Left lung (tissue), 14 donors: ENCODE data around the gene SIVA1. TPM values are rescaled to one million over a fixed set of nuclear protein-coding genes. Genes with fewer than 3 reads are reported as not detected.

ENCODE experiments used
- ATAC-seq: fragments of 200-7000 bp; cut with Tn5 transposase; one replicate; pipeline ENCODE4 v1.9.1; 2020; ENCODE audit warnings: moderate library complexity
- DNase-seq, 4 donors: peaks; one replicate each; pipeline ENCODE4 v3.0.0-alpha.2; 2013 to 2020
- H3K27ac ChIP-seq, 2 donors: fragments of 200-600 bp; sonication (generic) in 1 of 2; one replicate each; pipeline versions ENCODE4 v1.5.0 to v1.8.0; 2020 to 2021
- H3K27me3 ChIP-seq, 2 donors: fragments of 200-600 bp; sonication (generic) in 1 of 2; one replicate each; pipeline versions ENCODE4 v1.5.0 to v1.8.0; 2020 to 2021
- H3K36me3 ChIP-seq, 2 donors: fragments of 200-600 bp; sonication (generic) in 1 of 2; one replicate each; pipeline versions ENCODE4 v1.5.0 to v1.8.0; 2020 to 2021
- H3K4me1 ChIP-seq, 2 donors: fragments of 200-600 bp; one replicate each; pipeline ENCODE4 v1.8.0; 2021
- H3K4me3 ChIP-seq, 2 donors: fragments of 200-600 bp; sonication (generic) in 1 of 2; one replicate each; pipeline versions ENCODE4 v1.5.0 to v1.8.0; 2020 to 2021; ENCODE audit warnings: mild to moderate bottlenecking in 1 of 2
- H3K9me3 ChIP-seq, 2 donors: fragments of 200-600 bp; sonication (generic) in 1 of 2; one replicate each; pipeline versions ENCODE4 v1.5.0 to v1.8.0; 2020 to 2021
- intact Hi-C, 2 donors: fragments of 100-400 bp; cut with DNase I; formaldehyde crosslinking; loops; one replicate each; pipeline versions ENCODE4 v1.11.2 to v1.14.2; 2022
- long read RNA-seq, 12 donors: library from polyadenylated mRNA in 2 of 12; unstranded in 2 of 12; transcript quantifications; one replicate each; pipeline ENCODE4 v2.0.0 and lab custom pipeline, GENCODE V29; 2019 to 2026
- polyA plus RNA-seq, 6 donors: library from polyadenylated mRNA; unstranded; fragments of 120-200 nt; gene quantifications; one replicate each; pipeline ENCODE4 v1.2.1, GENCODE V29; 2013; ENCODE audit not compliant: insufficient read length in 6 of 6
- total RNA-seq, 2 donors: library from RNA; stranded (reverse); fragmentation: NEBNext Ultra II Directional; extraction: Animal tissue kit (Norgen Biotek cat#: 25700); gene quantifications; one replicate each; pipeline ENCODE4 v1.2.1, GENCODE V29; 2021
- TF ChIP-seq, protein P1 (sequence below), 2 donors: fragments of 200-600 bp; sonication (generic) in 1 of 2; IDR thresholded peaks; one replicate each; pipeline versions ENCODE4 v1.5.0 to v1.8.0; 2021; ENCODE audit warnings: antibody characterized with exemption in 2 of 2
- donor health status: DM: no; HTN: yes; CAD: no.
- donor health status: DM: no; HTN: no; CAD: no.

SIVA1 gene, protein sequence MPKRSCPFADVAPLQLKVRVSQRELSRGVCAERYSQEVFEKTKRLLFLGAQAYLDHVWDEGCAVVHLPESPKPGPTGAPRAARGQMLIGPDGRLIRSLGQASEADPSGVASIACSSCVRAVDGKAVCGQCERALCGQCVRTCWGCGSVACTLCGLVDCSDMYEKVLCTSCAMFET
- total RNA-seq = 10 to 100 TPM; 59.2 to 69.5 TPM
- polyA plus RNA-seq = 10 to 100 TPM; 54.4 to 88.4 (median 76.2) TPM
- long read RNA-seq, donor 1, full-length matches to known transcripts = 145 of 252 reads
- long read RNA-seq, donor 1, partial matches to known transcripts = 94 of 252 reads
- long read RNA-seq, donor 1, other reads (novel, unspliced or antisense) = 13 of 252 reads
- long read RNA-seq, donor 2, transcript SIVA1-201 (4 exons, 802 nt) = major isoform, 86 of 184 reads
- long read RNA-seq, donor 2, transcript SIVA1-203 (3 exons, 1,244 nt) = minor isoform, 8 of 184 reads
- long read RNA-seq, donor 2, transcript SIVA1-202 (3 exons, 550 nt) = minor isoform, 7 of 184 reads
- long read RNA-seq, donor 2, partial matches to known transcripts = 70 of 184 reads
- long read RNA-seq, donor 2, other reads (novel, unspliced or antisense) = 13 of 184 reads
- long read RNA-seq, donor 3, transcript SIVA1-201 (4 exons, 802 nt) = major isoform, 87 of 147 reads
- long read RNA-seq, donor 3, partial matches to known transcripts = 45 of 147 reads
- long read RNA-seq, donor 3, other reads (novel, unspliced or antisense) = 7 of 147 reads
- long read RNA-seq, donor 4, transcript SIVA1-201 (4 exons, 802 nt) = major isoform, 98 of 116 reads
- long read RNA-seq, donor 4, partial matches to known transcripts = 8 of 116 reads
- long read RNA-seq, donor 4, other reads (novel, unspliced or antisense) = 6 of 116 reads
- long read RNA-seq, donor 5, full-length matches to known transcripts = 112 of 180 reads
- long read RNA-seq, donor 5, partial matches to known transcripts = 59 of 180 reads
- long read RNA-seq, donor 5, other reads (novel, unspliced or antisense) = 9 of 180 reads
- long read RNA-seq, donor 6, full-length matches to known transcripts = 196 of 328 reads
- long read RNA-seq, donor 6, partial matches to known transcripts = 124 of 328 reads
- long read RNA-seq, donor 6, other reads (novel, unspliced or antisense) = 8 of 328 reads
- long read RNA-seq, donor 7, full-length matches to known transcripts = 95 of 151 reads
- long read RNA-seq, donor 7, partial matches to known transcripts = 46 of 151 reads
- long read RNA-seq, donor 7, other reads (novel, unspliced or antisense) = 10 of 151 reads
- long read RNA-seq, donor 8, full-length matches to known transcripts = 79 of 123 reads
- long read RNA-seq, donor 8, partial matches to known transcripts = 44 of 123 reads
- long read RNA-seq, donor 8, other reads (novel, unspliced or antisense) = 0 of 123 reads
- long read RNA-seq, donor 9 = 0 reads
- long read RNA-seq, donor 10, transcript SIVA1-201 (4 exons, 802 nt) = major isoform, 119 of 131 reads
- long read RNA-seq, donor 10, partial matches to known transcripts = 1 of 131 reads
- long read RNA-seq, donor 10, other reads (novel, unspliced or antisense) = 7 of 131 reads
- long read RNA-seq, donor 11 = 0 reads
- long read RNA-seq, donor 12, transcript SIVA1-203 (3 exons, 1,244 nt) = minor isoform, 6 of 142 reads
- long read RNA-seq, donor 12, transcript SIVA1-201 (4 exons, 802 nt) = major isoform, 83 of 142 reads
- long read RNA-seq, donor 12, partial matches to known transcripts = 47 of 142 reads
- long read RNA-seq, donor 12, other reads (novel, unspliced or antisense) = 5 of 142 reads

DNA sequence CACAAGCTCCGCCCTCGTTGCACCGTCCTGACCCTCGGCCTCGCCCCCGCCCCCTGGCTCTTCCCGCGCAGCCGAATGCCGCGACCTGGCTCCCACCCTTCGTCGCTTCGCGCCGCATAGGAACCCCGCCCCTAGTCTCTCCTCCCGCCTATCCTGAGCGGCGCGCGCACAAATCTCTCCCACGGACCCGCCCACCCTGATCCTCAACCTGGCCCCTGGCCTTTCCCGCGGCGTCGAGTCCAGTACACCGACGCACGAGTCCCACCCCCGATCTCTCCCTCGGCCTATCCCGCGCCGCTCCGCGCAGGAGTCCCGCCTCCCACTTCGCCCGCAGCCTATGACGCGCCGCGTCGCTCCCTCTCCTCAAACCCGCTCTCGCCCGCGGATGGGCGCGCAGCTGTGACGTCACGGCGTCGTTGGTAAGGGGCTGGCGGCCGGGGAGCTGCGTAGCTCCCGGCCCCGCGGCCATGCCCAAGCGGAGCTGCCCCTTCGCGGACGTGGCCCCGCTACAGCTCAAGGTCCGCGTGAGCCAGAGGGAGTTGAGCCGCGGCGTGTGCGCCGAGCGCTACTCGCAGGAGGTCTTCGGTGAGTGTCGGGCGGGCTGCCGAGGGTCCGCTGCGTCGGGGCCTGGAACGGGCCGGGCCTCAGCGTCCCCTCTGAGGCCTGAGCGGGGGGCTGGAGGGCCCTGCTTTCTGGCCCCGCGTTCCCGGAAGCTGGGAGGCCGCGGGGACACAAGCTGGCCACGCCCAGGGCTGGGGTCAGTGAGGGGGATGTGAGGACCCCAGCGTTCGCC is at the start of gene SIVA1:
Gene SIVA1 (plus strand): TSS at position 413 of the 793 bp plus-strand sequence. CDS start 55 bp downstream, at position 468.
- H3K27me3 ChIP-seq = no peaks in the 10 kb centered on the region
- intact Hi-C loops = no loop called here
- H3K27ac ChIP-seq = peak within 1 kb of the TSS; percentile 61 to 90
- peak; percentile 95 for ATAC-seq
- peaks cover 0 to 27% of the 10 kb centered on the region in 2 donors for H3K36me3 ChIP-seq
- TF ChIP-seq, protein P1, sequence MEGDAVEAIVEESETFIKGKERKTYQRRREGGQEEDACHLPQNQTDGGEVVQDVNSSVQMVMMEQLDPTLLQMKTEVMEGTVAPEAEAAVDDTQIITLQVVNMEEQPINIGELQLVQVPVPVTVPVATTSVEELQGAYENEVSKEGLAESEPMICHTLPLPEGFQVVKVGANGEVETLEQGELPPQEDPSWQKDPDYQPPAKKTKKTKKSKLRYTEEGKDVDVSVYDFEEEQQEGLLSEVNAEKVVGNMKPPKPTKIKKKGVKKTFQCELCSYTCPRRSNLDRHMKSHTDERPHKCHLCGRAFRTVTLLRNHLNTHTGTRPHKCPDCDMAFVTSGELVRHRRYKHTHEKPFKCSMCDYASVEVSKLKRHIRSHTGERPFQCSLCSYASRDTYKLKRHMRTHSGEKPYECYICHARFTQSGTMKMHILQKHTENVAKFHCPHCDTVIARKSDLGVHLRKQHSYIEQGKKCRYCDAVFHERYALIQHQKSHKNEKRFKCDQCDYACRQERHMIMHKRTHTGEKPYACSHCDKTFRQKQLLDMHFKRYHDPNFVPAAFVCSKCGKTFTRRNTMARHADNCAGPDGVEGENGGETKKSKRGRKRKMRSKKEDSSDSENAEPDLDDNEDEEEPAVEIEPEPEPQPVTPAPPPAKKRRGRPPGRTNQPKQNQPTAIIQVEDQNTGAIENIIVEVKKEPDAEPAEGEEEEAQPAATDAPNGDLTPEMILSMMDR (IDR thresholded peaks at IDR 0.05) = no peak
- H3K4me1 ChIP-seq = peaks cover 10 to 27% of the 10 kb centered on the region in 2 donors
- H3K9me3 ChIP-seq = no peaks in the 10 kb centered on the region
- H3K4me3 ChIP-seq = peak within 1 kb of the TSS; percentile 93 to 94
- DNase-seq = peak; percentile 99 to 100 (median 100)

DNA sequence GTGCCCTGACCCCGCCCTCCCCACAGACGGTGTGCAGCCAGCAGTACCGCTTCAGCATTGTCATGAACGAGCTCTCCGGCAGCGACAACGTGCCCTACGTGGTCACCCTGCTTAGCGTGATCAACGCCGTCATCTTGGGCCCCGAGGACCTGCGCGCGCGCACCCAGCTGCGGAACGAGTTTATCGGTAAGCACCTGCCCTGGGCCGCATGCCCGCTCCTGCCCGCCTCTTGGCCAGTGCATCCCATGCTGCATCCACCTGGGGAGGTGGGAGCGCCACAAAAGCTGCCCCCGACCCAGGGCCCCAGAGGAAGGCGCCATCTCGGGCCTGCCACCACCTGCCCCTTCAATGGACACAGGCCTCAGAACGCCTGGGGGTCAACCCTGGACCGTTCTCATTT is 49.7 kb upstream of the SIVA1 start:
- TF ChIP-seq, protein P1 (IDR thresholded peaks at IDR 0.05) = no peak
- no peak overlapping the region for H3K27ac ChIP-seq
- peaks cover 10 to 11% of the 10 kb centered on the region in 2 donors for H3K4me1 ChIP-seq
- H3K36me3 ChIP-seq = peaks cover 0 to 60% of the 10 kb centered on the region in 2 donors
- H3K9me3 ChIP-seq = no peaks in the 10 kb centered on the region
- ATAC-seq = no peak
- intact Hi-C loops = loop anchor here in 1 of 2 donors (10.0 kb wide), 1 partner anchor 48 kb away; no protein-coding TSS in a partner anchor
- H3K4me3 ChIP-seq = no peak overlapping the region
- H3K27me3 ChIP-seq = no peaks in the 10 kb centered on the region
- no peak for DNase-seq

DNA sequence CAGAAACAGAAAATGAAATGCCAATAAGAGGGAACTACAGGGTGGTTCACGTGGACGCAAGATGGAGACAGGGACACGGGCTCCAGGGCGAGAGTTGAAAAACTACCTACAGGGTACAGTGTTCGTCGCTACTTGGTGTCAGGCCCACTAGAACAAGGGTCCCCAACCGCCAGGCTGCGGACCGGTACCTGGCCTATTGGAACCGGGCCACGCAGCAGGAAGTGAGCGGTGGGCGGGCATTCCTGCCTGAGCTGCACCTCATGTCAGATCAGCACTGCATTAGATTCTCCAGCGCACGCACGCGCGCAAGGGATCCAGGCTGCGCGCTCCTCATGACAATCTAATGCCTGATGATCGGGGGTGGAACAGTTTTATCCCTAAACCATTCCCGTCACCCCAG is 48.7 kb upstream of the SIVA1 start:
- TF ChIP-seq, protein P1 (IDR thresholded peaks at IDR 0.05) = no peak
- ATAC-seq = no peak
- Histone ChIP-seq H3K4me3 (no peak overlapping the region), H3K27ac (no peak overlapping the region), H3K36me3 (peaks cover 0 to 60% of the 10 kb centered on the region in 2 donors), H3K9me3 (no peaks in the 10 kb centered on the region), H3K27me3 (no peaks in the 10 kb centered on the region), H3K4me1 (peaks cover 1% of the 10 kb centered on the region in 2 donors)
- intact Hi-C loops = loop anchor here in 1 of 2 donors (10.0 kb wide), 1 partner anchor 49 kb away; no protein-coding TSS in a partner anchor
- DNase-seq = no peak
